Neural progenitor cell (in vitro differentiated cells): ENCODE data around the gene ADM2. TPM values are rescaled to one million over a fixed set of nuclear protein-coding genes. Genes with fewer than 3 reads are reported as not detected.

Experiments
- DNase-seq: peaks from one replicate; pipeline ENCODE4 v3.0.0-alpha.2; 2016; ENCODE audit warnings: low spot score
- H2AFZ ChIP-seq: fragments of 200-600 bp; sonication (generic); replicated peaks from 2 replicates; pipeline ENCODE4 v1.6.1; 2016; ENCODE audit warnings: antibody characterized with exemption
- H3F3A ChIP-seq: fragments of 200-600 bp; sonication (generic); 2 replicates; pipeline ENCODE4 v1.6.1; 2016; ENCODE audit warnings: antibody characterized with exemption, low read depth
- H3K27ac ChIP-seq: fragments of 200-600 bp; sonication (generic); 2 replicates; pipeline ENCODE4 v1.5.1; 2016; ENCODE audit warnings: mild to moderate bottlenecking
- H3K27me3 ChIP-seq: fragments of 200-600 bp; sonication (generic); 2 replicates; pipeline ENCODE4 v1.6.1; 2016; ENCODE audit warnings: mild to moderate bottlenecking, moderate library complexity
- H3K36me3 ChIP-seq: fragments of 200-600 bp; sonication (generic); 2 replicates; pipeline ENCODE4 v1.5.1; 2016
- H3K4me1 ChIP-seq: fragments of 200-600 bp; sonication (generic); 2 replicates; pipeline ENCODE4 v1.6.1; 2016; ENCODE audit warnings: mixed run types
- H3K4me2 ChIP-seq: fragments of 200-600 bp; sonication (generic); 2 replicates; pipeline ENCODE4 v1.6.1; 2016
- H3K4me3 ChIP-seq: fragments of 200-600 bp; sonication (generic); 2 replicates; pipeline ENCODE4 v1.5.1; 2016
- H3K79me2 ChIP-seq: fragments of 200-600 bp; sonication (generic); 2 replicates; pipeline ENCODE4 v1.6.1; 2016; ENCODE audit warnings: low read depth
- H3K9ac ChIP-seq: fragments of 200-600 bp; sonication (generic); 2 replicates; pipeline ENCODE4 v1.6.1; 2016
- H3K9me3 ChIP-seq: fragments of 200-600 bp; sonication (generic); 2 replicates; pipeline ENCODE4 v1.5.1; 2016; ENCODE audit warnings: low read depth
- H4K20me1 ChIP-seq: fragments of 200-600 bp; sonication (generic); 2 replicates; pipeline ENCODE4 v1.6.1; 2016; ENCODE audit warnings: low read depth
- H3K27ac Mint-ChIP-seq: 3 replicates; pipeline ENCODE4 v1.8.0; 2021; ENCODE audit warnings: mixed read lengths
- H3K27me3 Mint-ChIP-seq: 2 replicates; pipeline ENCODE4 v1.8.0; 2022; ENCODE audit warnings: low read depth, mild to moderate bottlenecking, inconsistent platforms, moderate library complexity, mixed read lengths; ENCODE audit not compliant: insufficient read depth
- H3K36me3 Mint-ChIP-seq: 3 replicates; pipeline ENCODE4 v1.8.0; 2021; ENCODE audit warnings: mixed read lengths
- H3K4me1 Mint-ChIP-seq: 3 replicates; pipeline ENCODE4 v1.8.0; 2021; ENCODE audit warnings: mixed read lengths
- H3K4me3 Mint-ChIP-seq: 3 replicates; pipeline ENCODE4 v1.8.0; 2021; ENCODE audit warnings: mild to moderate bottlenecking, moderate library complexity, mixed read lengths
- H3K9me3 Mint-ChIP-seq: 3 replicates; pipeline ENCODE4 v1.8.0; 2020; ENCODE audit warnings: mixed read lengths
- CTCF ChIP-seq: fragments of 200-600 bp; sonication (generic); IDR thresholded peaks from 2 replicates; pipeline ENCODE4 v1.5.1; 2017; ENCODE audit warnings: antibody characterized with exemption, mild to moderate bottlenecking
- EZH2 ChIP-seq: fragments of 200-600 bp; sonication (generic); IDR thresholded peaks from 2 replicates; pipeline ENCODE4 v1.6.1; 2017; ENCODE audit warnings: antibody characterized with exemption, mild to moderate bottlenecking, moderate library complexity
- EZH2phosphoT487 ChIP-seq: fragments of 200-600 bp; sonication (generic); IDR thresholded peaks from 2 replicates; pipeline ENCODE4 v1.6.1; 2017; ENCODE audit warnings: antibody characterized with exemption
- total RNA-seq: library from RNA; depleted of rRNA; stranded (reverse); fragments of >200 nt; gene quantifications from 2 replicates; pipeline ENCODE4 v1.2.3, GENCODE V29; 2015; ENCODE audit warnings: low replicate concordance

Gene ADM2
- total RNA-seq, 1 donor from 2014 or later, result 0.13 TPM

DNA sequence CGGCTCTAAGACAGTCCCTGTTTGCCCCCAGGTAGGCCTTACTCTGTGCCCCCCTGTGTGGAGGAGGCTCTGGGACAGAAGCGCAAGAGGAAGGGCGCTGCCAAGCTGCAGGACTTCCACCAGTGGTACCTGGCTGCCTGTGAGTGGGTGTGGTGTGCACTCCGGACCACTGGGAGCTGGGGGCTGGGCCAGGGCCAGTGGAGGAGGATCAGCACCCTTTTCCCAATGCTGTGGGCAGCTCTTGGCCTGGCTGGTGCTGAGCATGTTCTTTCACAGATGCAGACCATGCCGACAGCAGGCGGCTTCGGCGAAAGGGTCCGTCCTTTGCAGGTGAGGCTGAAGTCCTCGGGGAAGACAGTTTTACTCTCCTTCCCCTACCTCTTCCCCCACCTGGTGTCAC, 40.4 kb downstream of the ADM2 start:
- DNase-seq, result no peak
- TF ChIP-seq EZH2phosphoT487 (no peak), EZH2 (no peak)
- Histone ChIP-seq H3F3A (peaks cover 18% of the 10 kb centered on the region), H3K27ac (no peak overlapping the region), H3K36me3 (no peaks in the 10 kb centered on the region), H3K4me3 (no peak overlapping the region), H3K4me2 (no peak overlapping the region), H3K4me1 (peaks cover 5% of the 10 kb centered on the region), H3K9me3 (no peaks in the 10 kb centered on the region), H2AFZ (no peak overlapping the region), H4K20me1 (peaks cover 22% of the 10 kb centered on the region), H3K79me2 (peaks cover 15% of the 10 kb centered on the region), H3K9ac (no peak overlapping the region), H3K27me3 (peaks cover 6% of the 10 kb centered on the region)
- H3K4me1 Mint-ChIP-seq, result peaks cover 6% of the 10 kb centered on the region
- no peak overlapping the region for H3K4me3 Mint-ChIP-seq
- H3K36me3 Mint-ChIP-seq, result peaks cover 10% of the 10 kb centered on the region
- peaks cover 9% of the 10 kb centered on the region for H3K27me3 Mint-ChIP-seq
- no peaks in the 10 kb centered on the region for H3K9me3 Mint-ChIP-seq
- no peak overlapping the region for H3K27ac Mint-ChIP-seq

- H3K4me1 Mint-ChIP-seq, result peaks cover 9% of the 10 kb centered on the region
- H2AFZ ChIP-seq, result no peak overlapping the region
- peaks cover 12% of the 10 kb centered on the region for H3K27me3 ChIP-seq
- peaks cover 10% of the 10 kb centered on the region for H3K79me2 ChIP-seq
- no peak overlapping the region for H3K27ac ChIP-seq
- H3K4me2 ChIP-seq, result no peak overlapping the region
- H3K4me3 ChIP-seq, result no peak overlapping the region
- no peaks in the 10 kb centered on the region for H3K9me3 Mint-ChIP-seq
- peaks cover 19% of the 10 kb centered on the region for H3F3A ChIP-seq
- no peak for TF ChIP-seq EZH2
- no peak overlapping the region for H3K4me3 Mint-ChIP-seq
- H3K4me1 ChIP-seq, result peaks cover 7% of the 10 kb centered on the region
- DNase-seq, result no peak
- H3K9ac ChIP-seq, result no peak overlapping the region
- H3K36me3 ChIP-seq, result no peaks in the 10 kb centered on the region
- peaks cover 10% of the 10 kb centered on the region for H3K36me3 Mint-ChIP-seq
- H4K20me1 ChIP-seq, result peaks cover 28% of the 10 kb centered on the region
- H3K27me3 Mint-ChIP-seq, result peaks cover 15% of the 10 kb centered on the region
- no peaks in the 10 kb centered on the region for H3K9me3 ChIP-seq
- H3K27ac Mint-ChIP-seq, result no peak overlapping the region
These were observed 41.0 kb downstream of the ADM2 start for GRCh38 chr22:50522208-50522805.

GRCh38 chr22:50522806-50523438, 41.6 kb downstream of the ADM2 start:
- Mint-ChIP-seq H3K36me3 (peaks cover 10% of the 10 kb centered on the region), H3K27me3 (peaks cover 16% of the 10 kb centered on the region), H3K27ac (no peak overlapping the region), H3K4me1 (peaks cover 12% of the 10 kb centered on the region), H3K4me3 (peak overlapping the region; percentile 55), H3K9me3 (no peaks in the 10 kb centered on the region)
- Histone ChIP-seq H3F3A (peaks cover 22% of the 10 kb centered on the region), H3K27me3 (peaks cover 18% of the 10 kb centered on the region), H3K79me2 (peaks cover 9% of the 10 kb centered on the region), H3K4me3 (no peak overlapping the region), H2AFZ (no peak overlapping the region), H3K27ac (no peak overlapping the region), H3K4me1 (peaks cover 7% of the 10 kb centered on the region), H3K36me3 (no peaks in the 10 kb centered on the region), H3K9me3 (no peaks in the 10 kb centered on the region), H3K4me2 (no peak overlapping the region), H3K9ac (no peak overlapping the region), H4K20me1 (peaks cover 34% of the 10 kb centered on the region)
- DNase-seq, result no peak
- TF ChIP-seq EZH2 (no peak), EZH2phosphoT487 (no peak), CTCF (no peak)

GRCh38 chr22:50523458-50523805, 42.1 kb downstream of the ADM2 start:
- H3K36me3 ChIP-seq, result no peaks in the 10 kb centered on the region
- no peak overlapping the region for H2AFZ ChIP-seq
- Mint-ChIP-seq H3K36me3 (peaks cover 10% of the 10 kb centered on the region), H3K9me3 (no peaks in the 10 kb centered on the region), H3K4me3 (peak overlapping the region; percentile 55), H3K27ac (no peak overlapping the region), H3K27me3 (peaks cover 21% of the 10 kb centered on the region), H3K4me1 (peaks cover 12% of the 10 kb centered on the region)
- no peak for DNase-seq
- peaks cover 23% of the 10 kb centered on the region for H3K27me3 ChIP-seq
- H3K27ac ChIP-seq, result no peak overlapping the region
- no peaks in the 10 kb centered on the region for H3K9me3 ChIP-seq
- no peak overlapping the region for H3K4me2 ChIP-seq
- no peak overlapping the region for H3K9ac ChIP-seq
- peaks cover 39% of the 10 kb centered on the region for H4K20me1 ChIP-seq
- no peak overlapping the region for H3K4me3 ChIP-seq
- TF ChIP-seq EZH2phosphoT487 (no peak), EZH2 (no peak), CTCF (no peak)
- H3K79me2 ChIP-seq, result peaks cover 9% of the 10 kb centered on the region
- H3K4me1 ChIP-seq, result peaks cover 7% of the 10 kb centered on the region
- peaks cover 27% of the 10 kb centered on the region for H3F3A ChIP-seq
